ENCODE results near the gene EXOC6. TPM values are rescaled to one million over a fixed set of nuclear protein-coding genes. Genes with fewer than 3 reads are reported as not detected.

Gene EXOC6
- total RNA-seq, 1 donor from 2014 or later = 25.6 TPM

- Mint-ChIP-seq H3K4me3 (no peak overlapping the region), H3K27me3 (ENCODE audit: insufficient read depth, low read depth) (no peaks in the 10 kb centered on the region), H3K4me1 (peaks cover 33% of the 10 kb centered on the region), H3K27ac (no peak overlapping the region), H3K36me3 (peaks cover 2% of the 10 kb centered on the region), H3K9me3 (no peaks in the 10 kb centered on the region)
- Histone ChIP-seq H3K79me2 (ENCODE audit: low read depth) (no peaks in the 10 kb centered on the region), H3K4me2 (no peak overlapping the region), H3F3A (ENCODE audit: low read depth) (no peaks in the 10 kb centered on the region), H3K9ac (no peak overlapping the region), H3K4me3 (no peak overlapping the region), H3K27me3 (no peaks in the 10 kb centered on the region), H4K20me1 (ENCODE audit: low read depth) (peaks cover 9% of the 10 kb centered on the region), H3K9me3 (ENCODE audit: low read depth) (no peaks in the 10 kb centered on the region), H2AFZ (replicated peaks) (no peak overlapping the region), H3K4me1 (no peaks in the 10 kb centered on the region), H3K36me3 (no peaks in the 10 kb centered on the region), H3K27ac (no peak overlapping the region)
- DNase-seq (ENCODE audit: low spot score) = no peak
- TF ChIP-seq CTCF (IDR thresholded peaks at IDR 0.05) (no peak), EZH2 (IDR thresholded peaks at IDR 0.05) (no peak), EZH2phosphoT487 (IDR thresholded peaks at IDR 0.05) (no peak)
Observed at GRCh38 chr10:92894081-92894655, 45.8 kb downstream of the EXOC6 start.

- no peaks in the 10 kb centered on the region for H3F3A ChIP-seq (ENCODE audit: low read depth)
- H3K79me2 ChIP-seq (ENCODE audit: low read depth) = no peaks in the 10 kb centered on the region
- no peak overlapping the region for H3K9ac ChIP-seq
- no peak for DNase-seq (ENCODE audit: low spot score)
- H3K27me3 ChIP-seq = no peaks in the 10 kb centered on the region
- H3K27ac Mint-ChIP-seq = no peak overlapping the region
- no peaks in the 10 kb centered on the region for H3K27me3 Mint-ChIP-seq (ENCODE audit: insufficient read depth, low read depth)
- H3K4me1 ChIP-seq = no peaks in the 10 kb centered on the region
- no peaks in the 10 kb centered on the region for H3K9me3 ChIP-seq (ENCODE audit: low read depth)
- H3K4me2 ChIP-seq = no peak overlapping the region
- TF ChIP-seq EZH2 (IDR thresholded peaks at IDR 0.05) (no peak), EZH2phosphoT487 (IDR thresholded peaks at IDR 0.05) (no peak), CTCF (IDR thresholded peaks at IDR 0.05) (no peak)
- no peak overlapping the region for H3K4me3 ChIP-seq
- no peaks in the 10 kb centered on the region for H3K9me3 Mint-ChIP-seq
- H3K36me3 Mint-ChIP-seq = peaks cover 4% of the 10 kb centered on the region
- H3K36me3 ChIP-seq = no peaks in the 10 kb centered on the region
- H3K4me3 Mint-ChIP-seq = no peak overlapping the region
- no peak overlapping the region for H3K27ac ChIP-seq
- peaks cover 4% of the 10 kb centered on the region for H4K20me1 ChIP-seq (ENCODE audit: low read depth)
- H3K4me1 Mint-ChIP-seq = peaks cover 22% of the 10 kb centered on the region
- no peak overlapping the region for H2AFZ ChIP-seq (replicated peaks)
Observed at GRCh38 chr10:92897916-92898315, 49.6 kb downstream of the EXOC6 start.

- H3K4me1 ChIP-seq = no peaks in the 10 kb centered on the region
- no peak overlapping the region for H3K4me3 ChIP-seq
Observed at GRCh38 chr10:92901819-92902251, 53.5 kb downstream of the EXOC6 start.

More at GRCh38 chr10:92901819-92902251, 53.5 kb downstream of the EXOC6 start:
- Histone ChIP-seq H3K9ac (no peak overlapping the region), H3K36me3 (no peaks in the 10 kb centered on the region), H3K79me2 (ENCODE audit: low read depth) (no peaks in the 10 kb centered on the region), H2AFZ (replicated peaks) (no peak overlapping the region), H3K27me3 (no peaks in the 10 kb centered on the region), H4K20me1 (ENCODE audit: low read depth) (no peaks in the 10 kb centered on the region), H3K27ac (no peak overlapping the region), H3K4me2 (no peak overlapping the region), H3K9me3 (ENCODE audit: low read depth) (no peaks in the 10 kb centered on the region), H3F3A (ENCODE audit: low read depth) (no peaks in the 10 kb centered on the region)
- TF ChIP-seq EZH2 (IDR thresholded peaks at IDR 0.05) (no peak), EZH2phosphoT487 (IDR thresholded peaks at IDR 0.05) (no peak), CTCF (IDR thresholded peaks at IDR 0.05) (no peak)
- H3K4me3 Mint-ChIP-seq = no peak overlapping the region
- H3K27ac Mint-ChIP-seq = no peak overlapping the region
- H3K27me3 Mint-ChIP-seq (ENCODE audit: insufficient read depth, low read depth) = no peaks in the 10 kb centered on the region
- H3K4me1 Mint-ChIP-seq = no peaks in the 10 kb centered on the region
- no peak for DNase-seq (ENCODE audit: low spot score)
- no peaks in the 10 kb centered on the region for H3K9me3 Mint-ChIP-seq
- peaks cover 7% of the 10 kb centered on the region for H3K36me3 Mint-ChIP-seq
